Measurements from ENCODE around the gene C13orf46. TPM values are rescaled to one million over a fixed set of nuclear protein-coding genes. Genes with fewer than 3 reads are reported as not detected.

C13orf46 gene
- total RNA-seq, 2 donors from 2014 or later: 0.24 to 0.44 TPM

DNA sequence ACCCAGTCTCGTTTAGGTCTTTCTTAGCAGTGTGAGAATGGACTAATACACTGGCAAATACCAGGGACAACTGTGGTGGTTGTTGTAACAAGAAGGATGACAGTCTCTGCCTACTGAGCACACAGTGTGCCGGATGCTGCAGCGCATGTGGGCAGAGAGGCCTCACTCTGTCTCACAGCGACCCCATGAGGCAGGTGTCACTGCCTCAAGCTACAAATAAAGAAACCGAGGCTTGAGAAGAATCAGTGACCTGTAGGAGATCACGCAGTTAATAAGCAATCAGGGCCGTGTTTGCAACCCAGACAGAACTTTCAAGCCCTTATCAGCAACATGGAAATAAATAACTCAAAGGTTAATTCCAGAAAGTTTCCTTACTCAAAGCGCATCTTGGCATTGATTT, 69.5 kb downstream of the C13orf46 start:
- no peak overlapping the region for H3K9ac ChIP-seq (ENCODE audit: low read depth in 2 of 2, low read length in 2 of 2)
- TF ChIP-seq, protein P1, sequence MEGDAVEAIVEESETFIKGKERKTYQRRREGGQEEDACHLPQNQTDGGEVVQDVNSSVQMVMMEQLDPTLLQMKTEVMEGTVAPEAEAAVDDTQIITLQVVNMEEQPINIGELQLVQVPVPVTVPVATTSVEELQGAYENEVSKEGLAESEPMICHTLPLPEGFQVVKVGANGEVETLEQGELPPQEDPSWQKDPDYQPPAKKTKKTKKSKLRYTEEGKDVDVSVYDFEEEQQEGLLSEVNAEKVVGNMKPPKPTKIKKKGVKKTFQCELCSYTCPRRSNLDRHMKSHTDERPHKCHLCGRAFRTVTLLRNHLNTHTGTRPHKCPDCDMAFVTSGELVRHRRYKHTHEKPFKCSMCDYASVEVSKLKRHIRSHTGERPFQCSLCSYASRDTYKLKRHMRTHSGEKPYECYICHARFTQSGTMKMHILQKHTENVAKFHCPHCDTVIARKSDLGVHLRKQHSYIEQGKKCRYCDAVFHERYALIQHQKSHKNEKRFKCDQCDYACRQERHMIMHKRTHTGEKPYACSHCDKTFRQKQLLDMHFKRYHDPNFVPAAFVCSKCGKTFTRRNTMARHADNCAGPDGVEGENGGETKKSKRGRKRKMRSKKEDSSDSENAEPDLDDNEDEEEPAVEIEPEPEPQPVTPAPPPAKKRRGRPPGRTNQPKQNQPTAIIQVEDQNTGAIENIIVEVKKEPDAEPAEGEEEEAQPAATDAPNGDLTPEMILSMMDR (IDR thresholded peaks at IDR 0.05): peak; percentile 40
- peak; percentile 44 for DNase-seq
- no peaks in the 10 kb centered on the region for H3K27me3 ChIP-seq
- no peaks in the 10 kb centered on the region for H3K9me3 ChIP-seq
- H3K27ac ChIP-seq: no peak overlapping the region
- intact Hi-C loops (cut with DNase I): no loop called here
- no peaks in the 10 kb centered on the region for H3K4me1 ChIP-seq
- H3K36me3 ChIP-seq: no peaks in the 10 kb centered on the region
- no peak overlapping the region for H3K4me3 ChIP-seq

DNA sequence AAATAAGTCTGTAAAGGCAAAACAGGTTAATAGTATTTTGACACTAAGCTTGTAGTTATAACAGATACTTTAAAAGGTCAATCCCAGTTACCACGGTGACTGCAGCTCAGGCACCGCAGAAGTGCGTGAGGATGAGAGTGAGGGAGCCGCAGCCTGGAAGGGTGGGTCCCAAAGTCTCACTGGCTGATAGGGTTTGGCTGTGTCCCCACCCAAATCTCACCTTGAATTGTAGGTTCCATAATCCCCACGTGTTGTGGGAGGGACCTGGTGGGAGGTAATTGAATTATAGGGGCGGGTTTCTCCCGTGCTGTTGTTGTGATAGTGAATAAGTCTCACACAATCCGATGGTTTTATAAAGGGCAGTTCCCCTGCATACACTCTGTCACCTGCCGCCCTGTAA, 70.0 kb downstream of the C13orf46 start:
- DNase-seq: peak; percentile 5
- TF ChIP-seq, protein P1 (IDR thresholded peaks at IDR 0.05): no peak
- Histone ChIP-seq H3K9me3 (no peaks in the 10 kb centered on the region), H3K4me1 (no peaks in the 10 kb centered on the region), H3K4me3 (no peak overlapping the region), H3K36me3 (no peaks in the 10 kb centered on the region), H3K27me3 (no peaks in the 10 kb centered on the region), H3K9ac (ENCODE audit: low read depth in 2 of 2, low read length in 2 of 2) (no peak overlapping the region), H3K27ac (no peak overlapping the region)
- intact Hi-C loops (cut with DNase I): no loop called here

Other genes with a start within 250 kb of the C13orf46 start
- gene TMEM255B, start 214.8 kb downstream of the C13orf46 start, total RNA-seq: 1 to 10 TPM; 3.0 to 4.2 TPM
- gene GAS6, start 110.0 kb downstream of the C13orf46 start, total RNA-seq: 100 to 1,000 TPM; 118 to 121 TPM
- gene RASA3, start 158.5 kb upstream of the C13orf46 start, total RNA-seq: 1 to 10 TPM; 4.4 to 7.2 TPM
- gene CFAP97D2, start 205.2 kb upstream of the C13orf46 start, total RNA-seq: not detected

All from colonic mucosa (tissue), 4 donors.